Mesenchymal stem cell (in vitro differentiated cells and primary cell): ENCODE measurements around the gene TMEM89.

Experiments
- DNase-seq: peaks from one replicate; pipeline ENCODE4 v3.0.0-alpha.2; 2013
- H2AFZ ChIP-seq: one replicate; pipeline ENCODE4 v1.6.1; 2013; ENCODE audit warnings: low read depth, mild to moderate bottlenecking, control low read depth, inconsistent platforms, low read length, moderate library complexity
- H2AK5ac ChIP-seq: 2 replicates; pipeline ENCODE4 v1.6.1; 2013; ENCODE audit warnings: low read length, moderate library complexity, mild to moderate bottlenecking, inconsistent platforms; ENCODE audit not compliant: severe bottlenecking
- H2BK120ac ChIP-seq: one replicate; pipeline ENCODE4 v1.6.1; 2013; ENCODE audit warnings: low read depth, mild to moderate bottlenecking, inconsistent platforms, low read length, moderate library complexity
- H2BK12ac ChIP-seq, 2 experiments: one replicate each; pipeline ENCODE4 v1.6.1; 2013; ENCODE audit warnings: inconsistent platforms in 2 of 2, low read length in 2 of 2, mild to moderate bottlenecking in 2 of 2, moderate library complexity in 2 of 2, control low read depth in 1 of 2
- H2BK15ac ChIP-seq: one replicate; pipeline ENCODE4 v1.6.1; 2013; ENCODE audit warnings: mild to moderate bottlenecking, low read depth, inconsistent platforms; ENCODE audit not compliant: poor library complexity, severe bottlenecking
- H2BK5ac ChIP-seq: 2 replicates; pipeline ENCODE4 v1.6.1; 2013; ENCODE audit warnings: low read depth, mild to moderate bottlenecking, low read length, control low read depth, inconsistent platforms; ENCODE audit not compliant: poor library complexity, severe bottlenecking
- H3K14ac ChIP-seq, 2 experiments: one replicate each; pipeline ENCODE4 v1.6.1; 2013; ENCODE audit warnings: inconsistent platforms in 2 of 2, low read length in 2 of 2, control low read depth in 1 of 2, mild to moderate bottlenecking in 1 of 2, moderate library complexity in 1 of 2
- H3K18ac ChIP-seq, 2 experiments: one replicate each; pipeline ENCODE4 v1.6.1; 2013; ENCODE audit warnings: inconsistent platforms in 2 of 2, low read length in 2 of 2, control low read depth in 1 of 2, low read depth in 1 of 2, mild to moderate bottlenecking in 1 of 2
- H3K23ac ChIP-seq, 2 experiments: one replicate each; pipeline ENCODE4 v1.6.1; 2013; ENCODE audit warnings: inconsistent platforms in 2 of 2, low read length in 2 of 2, mild to moderate bottlenecking in 2 of 2, moderate library complexity in 2 of 2, control low read depth in 1 of 2
- H3K27ac ChIP-seq: 2 replicates; pipeline ENCODE4 v1.5.1; 2013; ENCODE audit warnings: mild to moderate bottlenecking, moderate library complexity, low read length, control low read depth, inconsistent platforms; ENCODE audit not compliant: poor library complexity, severe bottlenecking
- H3K27me3 ChIP-seq, 2 experiments: 2 replicates each; pipeline versions ENCODE4 v1.6.1 to v1.7.0; 2013; ENCODE audit warnings: low read length in 2 of 2, mild to moderate bottlenecking in 2 of 2, moderate library complexity in 2 of 2, control low read depth in 1 of 2, inconsistent platforms in 1 of 2; ENCODE audit not compliant: control insufficient read depth in 1 of 2, insufficient read depth in 1 of 2
- H3K36me3 ChIP-seq, 2 experiments: 2 replicates each; pipeline versions ENCODE4 v1.6.1 to v1.7.0; 2013; ENCODE audit warnings: low read length in 2 of 2, control low read depth in 1 of 2, inconsistent platforms in 1 of 2, low read depth in 1 of 2, mild to moderate bottlenecking in 1 of 2; ENCODE audit not compliant: insufficient read depth in 2 of 2, control insufficient read depth in 1 of 2
- H3K4ac ChIP-seq, 2 experiments: one replicate each; pipeline ENCODE4 v1.6.1; 2013; ENCODE audit warnings: inconsistent platforms in 2 of 2, low read length in 2 of 2, mild to moderate bottlenecking in 2 of 2, moderate library complexity in 2 of 2, control low read depth in 1 of 2, low read depth in 1 of 2
- H3K4me1 ChIP-seq: 2 replicates; pipeline ENCODE4 v1.6.1; 2013; ENCODE audit warnings: low read depth, low read length, control low read depth; ENCODE audit not compliant: control insufficient read depth, insufficient read depth
- H3K4me2 ChIP-seq: 2 replicates; pipeline ENCODE4 v1.6.1; 2013; ENCODE audit warnings: low read length, mild to moderate bottlenecking, inconsistent platforms; ENCODE audit not compliant: poor library complexity, severe bottlenecking
- H3K4me3 ChIP-seq, 2 experiments: 2 replicates each; pipeline versions ENCODE4 v1.5.1 to v1.7.0; 2013; ENCODE audit warnings: low read length in 2 of 2, mild to moderate bottlenecking in 2 of 2, control low read depth in 1 of 2, low read depth in 1 of 2; ENCODE audit not compliant: insufficient read depth in 1 of 2
- H3K79me1 ChIP-seq: replicated peaks from 2 replicates; pipeline ENCODE4 v1.6.1; 2013; ENCODE audit warnings: mild to moderate bottlenecking, control low read depth, low read length, inconsistent platforms; ENCODE audit not compliant: poor library complexity, severe bottlenecking
- H3K9ac ChIP-seq: 2 replicates; pipeline ENCODE4 v1.7.0; 2013; ENCODE audit warnings: mild to moderate bottlenecking, low read length, moderate library complexity
- H3K9me3 ChIP-seq: 2 replicates; pipeline ENCODE4 v1.7.0; 2013; ENCODE audit warnings: mild to moderate bottlenecking, low read length; ENCODE audit not compliant: control insufficient read depth
- H4K8ac ChIP-seq: one replicate; pipeline ENCODE4 v1.6.1; 2013; ENCODE audit warnings: inconsistent platforms, mild to moderate bottlenecking, low read length, moderate library complexity
- H4K91ac ChIP-seq: one replicate; pipeline ENCODE4 v1.6.1; 2013; ENCODE audit warnings: mild to moderate bottlenecking, low read length, inconsistent platforms
- WGBS: methylation state at CpG from one replicate; pipeline ENCODE4 v1.1.7; 2013; ENCODE audit warnings: mixed read lengths; 5-methylcytosine and 5-hydroxymethylcytosine counted together

The TMEM89 gene

DNA sequence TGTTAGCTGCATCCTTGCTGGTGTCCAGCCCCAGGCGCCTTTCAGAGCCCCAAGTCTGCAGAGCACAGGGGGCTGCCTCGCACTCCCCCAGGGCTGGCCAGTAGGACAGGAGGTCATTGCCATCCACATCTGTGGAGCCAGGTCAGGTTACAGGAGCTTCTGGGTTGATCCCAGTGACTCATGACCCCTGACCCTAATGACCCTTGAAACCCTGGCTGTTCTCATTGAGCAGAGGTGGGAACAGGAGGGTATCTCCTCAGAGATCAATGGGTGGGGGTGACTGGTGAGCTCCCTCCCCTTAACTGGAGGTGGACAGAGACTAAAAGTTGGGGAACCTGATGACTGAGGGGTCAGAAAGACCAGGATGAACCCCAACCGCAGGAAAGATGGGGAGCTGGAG, 19.8 kb upstream of the TMEM89 start:
- Histone ChIP-seq H3K14ac (no peak overlapping the region), H2BK15ac (no peak overlapping the region), H3K27me3 (peaks cover 0 to 29% of the 10 kb centered on the region in 2 experiments), H4K8ac (no peak overlapping the region), H2AK5ac (no peak overlapping the region), H4K91ac (no peak overlapping the region), H3K4me3 (no peak overlapping the region), H3K79me1 (peaks cover 3% of the 10 kb centered on the region), H3K23ac (no peak overlapping the region), H2AFZ (no peak overlapping the region), H2BK120ac (no peak overlapping the region), H3K27ac (no peak overlapping the region), H3K18ac (no peak overlapping the region), H3K36me3 (peaks cover 0 to 31% of the 10 kb centered on the region in 2 experiments), H3K4me2 (no peak overlapping the region), H3K9ac (no peak overlapping the region), H2BK12ac (no peak overlapping the region), H3K4ac (no peak overlapping the region), H2BK5ac (no peak overlapping the region), H3K4me1 (peaks cover 5% of the 10 kb centered on the region), H3K9me3 (no peaks in the 10 kb centered on the region)
- DNase-seq, result no peak
- 98% methylated on average over 3 of the region's 3 CpGs for WGBS

DNA sequence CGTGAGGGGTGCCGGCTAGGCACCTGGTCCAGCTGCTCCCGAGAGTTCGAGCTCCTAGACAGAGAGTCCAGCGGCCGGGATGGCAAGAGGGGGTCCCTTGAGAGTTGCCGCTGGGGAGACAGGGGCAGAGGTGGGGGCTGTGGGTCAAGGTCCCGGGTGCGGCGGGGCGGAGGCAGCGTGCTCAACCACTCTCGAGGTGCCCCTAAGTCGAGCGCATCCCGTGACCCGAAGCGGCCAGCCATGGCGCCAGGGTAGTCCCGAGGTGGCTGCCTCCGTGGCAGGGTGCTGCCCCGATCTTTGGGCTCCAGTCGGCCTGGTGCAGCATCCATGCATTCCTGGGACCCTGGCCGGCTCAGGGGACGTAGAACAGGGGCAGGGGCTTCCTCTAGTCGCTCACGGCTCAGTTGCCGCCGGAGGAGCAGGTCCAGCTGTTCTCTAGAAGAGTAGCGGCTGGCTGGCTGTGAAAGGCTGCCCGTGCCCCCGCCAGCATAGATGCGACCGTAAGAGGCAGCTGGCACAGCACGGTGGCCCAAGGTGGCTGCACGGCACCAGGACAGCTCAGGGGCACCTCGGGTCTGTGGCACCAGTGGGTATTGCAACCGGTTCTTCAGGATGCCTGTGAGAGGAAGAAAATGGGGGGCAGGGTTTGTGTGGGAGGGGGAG, 18.5 kb upstream of the TMEM89 start:
- Histone ChIP-seq H3K23ac (no peak overlapping the region), H2BK5ac (no peak overlapping the region), H3K14ac (no peak overlapping the region), H2BK120ac (no peak overlapping the region), H3K36me3 (peaks cover 0 to 28% of the 10 kb centered on the region in 2 experiments), H3K4me1 (peaks cover 9% of the 10 kb centered on the region), H2AFZ (no peak overlapping the region), H3K9ac (no peak overlapping the region), H2BK15ac (no peak overlapping the region), H3K4ac (no peak overlapping the region), H2AK5ac (no peak overlapping the region), H3K27ac (no peak overlapping the region), H3K79me1 (peaks cover 8% of the 10 kb centered on the region), H3K4me2 (no peak overlapping the region), H2BK12ac (no peak overlapping the region), H3K4me3 (no peak overlapping the region), H4K91ac (no peak overlapping the region), H3K27me3 (peaks cover 0 to 19% of the 10 kb centered on the region in 2 experiments), H4K8ac (no peak overlapping the region), H3K9me3 (no peaks in the 10 kb centered on the region), H3K18ac (no peak overlapping the region)
- no peak for DNase-seq
- 94% methylated on average over 37 of the region's 38 CpGs for WGBS

DNA sequence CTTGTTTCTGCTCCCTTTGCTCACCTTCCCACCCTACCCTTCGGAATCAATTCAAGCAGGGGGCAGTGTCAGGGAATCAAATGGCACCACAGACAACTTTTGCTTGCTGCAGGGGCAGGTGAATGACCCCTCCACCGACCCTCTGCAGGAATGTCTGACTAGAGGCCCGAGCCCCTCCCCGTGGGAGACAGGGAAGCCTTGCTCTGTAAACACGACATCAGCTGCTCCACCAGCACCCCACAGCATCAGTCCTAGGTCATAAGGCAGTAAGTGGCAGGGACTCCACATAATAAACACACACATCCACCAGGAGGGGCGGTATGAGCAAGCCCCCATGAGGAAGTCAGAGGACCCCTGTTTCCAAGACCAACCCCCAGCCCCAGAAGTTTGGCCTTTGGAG, 15.7 kb upstream of the TMEM89 start:
- Histone ChIP-seq H3K4me2 (no peak overlapping the region), H3K4ac (no peak overlapping the region), H2BK15ac (no peak overlapping the region), H2AK5ac (no peak overlapping the region), H4K8ac (peak overlapping the region; percentile 19), H3K27me3 (peaks cover 0 to 10% of the 10 kb centered on the region in 2 experiments), H3K18ac (no peak overlapping the region), H3K23ac (peak overlapping the region in 1 of 2 experiments; percentile 74), H3K4me1 (peaks cover 21% of the 10 kb centered on the region), H3K79me1 (peaks cover 27% of the 10 kb centered on the region), H3K36me3 (peaks cover 15 to 35% of the 10 kb centered on the region in 2 experiments), H4K91ac (no peak overlapping the region), H3K14ac (no peak overlapping the region), H2BK5ac (no peak overlapping the region), H2BK120ac (no peak overlapping the region), H3K9ac (peak overlapping the region; percentile 92), H3K27ac (no peak overlapping the region), H2BK12ac (no peak overlapping the region), H3K4me3 (no peak overlapping the region), H2AFZ (no peak overlapping the region), H3K9me3 (no peaks in the 10 kb centered on the region)
- no peak for DNase-seq
- WGBS, result 66% methylated on average over 6 of the region's 6 CpGs

DNA sequence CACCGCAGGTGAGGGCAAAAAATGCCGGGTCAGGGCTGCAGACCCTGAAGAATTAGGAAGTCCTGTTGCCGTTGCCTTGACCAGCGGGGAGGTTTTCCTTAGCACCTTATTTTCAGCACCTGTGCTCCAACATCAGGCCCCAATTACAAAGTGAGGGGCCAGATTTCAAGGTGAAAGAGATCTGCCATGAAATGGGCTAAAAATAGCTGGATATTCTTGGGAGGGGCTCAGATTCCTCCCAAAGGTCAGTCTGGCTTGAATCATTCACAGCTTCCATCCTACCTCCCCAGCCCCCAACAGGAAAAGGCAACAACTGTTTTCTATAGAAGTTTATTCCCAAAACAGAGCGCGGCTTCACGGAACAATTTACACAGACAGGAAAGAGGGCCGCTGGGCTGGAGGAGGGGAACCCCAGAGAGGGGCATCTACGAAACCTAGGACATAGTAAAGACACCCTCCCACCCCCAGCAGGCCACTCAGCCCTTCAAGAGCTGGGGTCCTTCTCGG, 14.6 kb upstream of the TMEM89 start:
- 14% methylated on average over 6 of the region's 10 CpGs for WGBS
- Histone ChIP-seq H3K9me3 (no peaks in the 10 kb centered on the region), H3K79me1 (peaks cover 37% of the 10 kb centered on the region), H2AFZ (peak overlapping the region; percentile 18), H2BK120ac (no peak overlapping the region), H3K18ac (peak overlapping the region; percentile 70 to 92), H4K91ac (peak overlapping the region; percentile 56), H2AK5ac (no peak overlapping the region), H3K9ac (peak overlapping the region; percentile 92), H3K23ac (peak overlapping the region in 1 of 2 experiments; percentile 81), H3K27me3 (peaks cover 0 to 5% of the 10 kb centered on the region in 2 experiments), H3K4me2 (peak overlapping the region; percentile 90), H2BK15ac (peak overlapping the region; percentile 44), H3K4me3 (peak overlapping the region; percentile 67 to 93), H3K14ac (peak overlapping the region in 1 of 2 experiments; percentile 53), H2BK12ac (peak overlapping the region; percentile 23 to 40), H3K4me1 (peaks cover 24% of the 10 kb centered on the region), H2BK5ac (no peak overlapping the region), H3K4ac (peak overlapping the region; percentile 28 to 86), H3K36me3 (peaks cover 24 to 44% of the 10 kb centered on the region in 2 experiments), H3K27ac (peak overlapping the region; percentile 73), H4K8ac (peak overlapping the region; percentile 76)
- peak; percentile 29 for DNase-seq
